HepG2 (cell line): ENCODE results near the gene ZBTB7B. TPM values are rescaled to one million over a fixed set of nuclear protein-coding genes. Genes with fewer than 3 reads are reported as not detected.

Experiments used
- EZH2 ChIP-seq: conservative IDR thresholded peaks from 2 replicates; pipeline ENCODE4 v1.6.1; 2012; ENCODE audit warnings: mild to moderate bottlenecking, low read depth, low read length, moderate library complexity
- JUN ChIP-seq: sonication (generic); formaldehyde crosslinking; IDR thresholded peaks from 2 replicates; pipeline ENCODE4 v1.4.0; 2020; ENCODE audit warnings: mild to moderate bottlenecking, missing genetic modification reagents
- NFYB ChIP-seq: sonication (generic); formaldehyde crosslinking; IDR thresholded peaks from 2 replicates; pipeline ENCODE4 v1.4.0; 2020; ENCODE audit warnings: missing genetic modification reagents
- POLR2AphosphoS2 ChIP-seq: IDR thresholded peaks from 2 replicates; pipeline ENCODE4 v1.6.1; 2011; ENCODE audit warnings: low read depth, low read length, improper control_type of control experiment
- PRDM4 ChIP-seq: sonication (generic); formaldehyde crosslinking; IDR thresholded peaks from 2 replicates; pipeline ENCODE4 v1.9.0; 2021; ENCODE audit warnings: missing genetic modification reagents, borderline replicate concordance
- THAP8 ChIP-seq: sonication (generic); formaldehyde crosslinking; IDR thresholded peaks from 2 replicates; pipeline ENCODE4 v1.5.1; 2020; ENCODE audit warnings: missing genetic modification reagents, mild to moderate bottlenecking, borderline replicate concordance
- ZNF574 ChIP-seq: sonication (generic); formaldehyde crosslinking; IDR thresholded peaks from 2 replicates; pipeline ENCODE4 v1.4.0; 2020; ENCODE audit warnings: missing genetic modification reagents
- polyA plus RNA-seq, 8 experiments: library from polyadenylated mRNA; depleted of rRNA in 3 of 8; stranded (reverse) in 7 of 8; unstranded in 1 of 8; fragments of >200 nt; fragmentation: Illumina TruSeq in 4 of 8; extraction: Trizol in 4 of 8; gene quantifications; 2 replicates each; pipeline versions ENCODE4 v1.2.1 to v1.2.3, GENCODE V29; 2011 to 2016; ENCODE audit warnings: low read depth in 4 of 8, missing spikeins in 1 of 8, mixed read lengths in 1 of 8; ENCODE audit not compliant: insufficient read depth in 1 of 8
- total RNA-seq, 5 experiments: library from RNA; depleted of rRNA; stranded (reverse); fragments of >200 nt; fragmentation: Illumina TruSeq; extraction: Trizol; gene quantifications; 2 replicates each; pipeline ENCODE4 v1.2.3, GENCODE V29; 2016; ENCODE audit warnings: low read depth in 1 of 5
- TF ChIP-seq, protein P1 (sequence below): sonication (generic); formaldehyde crosslinking; IDR thresholded peaks from 2 replicates; pipeline ENCODE4 v1.8.0; 2022; ENCODE audit warnings: missing genetic modification reagents, mild to moderate bottlenecking, inconsistent platforms, borderline replicate concordance
- TF ChIP-seq, protein P2 (sequence below): sonication (generic); formaldehyde crosslinking; IDR thresholded peaks from 2 replicates; pipeline ENCODE4 v1.5.1; 2020; ENCODE audit warnings: mild to moderate bottlenecking, missing genetic modification reagents, moderate library complexity
- TF ChIP-seq, protein P3 (sequence below): sonication (generic); formaldehyde crosslinking; IDR thresholded peaks from 2 replicates; pipeline ENCODE4 v1.4.0; 2020; ENCODE audit warnings: mild to moderate bottlenecking, missing genetic modification reagents

The ZBTB7B gene
- total and polyA plus RNA-seq, 2 of the 13 experiments (the other 11 are each of a cell fraction or from before 2014, with no cell fraction given): 15.5 to 17.5 TPM

DNA sequence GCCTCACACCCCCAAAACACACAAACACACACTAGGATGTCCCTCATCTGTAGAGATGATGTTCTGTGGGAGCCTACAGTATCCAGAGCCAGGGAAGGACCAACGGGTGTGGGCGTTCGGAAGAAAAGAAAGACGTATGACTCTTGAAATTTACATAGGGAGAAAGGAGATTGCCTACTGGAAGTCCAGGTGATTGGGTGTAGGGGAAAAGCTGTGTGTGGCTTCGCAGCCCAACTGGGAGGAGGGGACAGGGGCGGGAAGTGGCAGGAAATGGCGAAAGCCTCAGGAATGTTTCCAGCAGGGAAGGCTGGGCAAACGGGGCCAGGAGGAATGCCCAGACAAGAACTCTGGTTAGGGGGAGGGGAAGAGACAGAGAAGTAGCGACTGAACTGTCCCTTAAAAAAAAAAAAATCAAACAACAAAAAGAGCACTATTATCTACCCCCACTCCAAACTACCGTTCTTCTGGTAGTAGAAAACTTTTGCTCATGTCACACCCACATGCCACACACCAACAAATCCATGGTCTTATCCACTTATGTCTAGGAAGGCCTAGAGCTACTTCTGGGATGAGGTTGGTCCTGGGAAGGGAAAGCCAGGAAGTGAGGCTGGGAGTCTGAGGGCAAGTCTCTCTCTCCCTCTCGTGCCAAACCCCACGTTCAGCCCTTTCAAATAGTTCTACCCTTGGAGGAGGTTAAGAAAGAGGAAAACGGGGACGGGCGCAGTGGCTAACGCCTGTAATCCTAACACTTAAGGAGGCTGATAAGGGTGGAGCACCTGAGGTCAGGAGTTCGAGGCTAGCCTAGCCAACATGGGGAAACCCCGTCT, 29.9 kb upstream of the ZBTB7B start (continued):
- TF ChIP-seq NFYB (CRISPR knock-in tag) (no peak), POLR2AphosphoS2 (no peak), THAP8 (CRISPR knock-in tag) (no peak), JUN (CRISPR knock-in tag) (no peak), PRDM4 (CRISPR knock-in tag) (no peak), ZNF574 (CRISPR knock-in tag) (peak; percentile 77), EZH2 (no peak)
- TF ChIP-seq, protein P1, sequence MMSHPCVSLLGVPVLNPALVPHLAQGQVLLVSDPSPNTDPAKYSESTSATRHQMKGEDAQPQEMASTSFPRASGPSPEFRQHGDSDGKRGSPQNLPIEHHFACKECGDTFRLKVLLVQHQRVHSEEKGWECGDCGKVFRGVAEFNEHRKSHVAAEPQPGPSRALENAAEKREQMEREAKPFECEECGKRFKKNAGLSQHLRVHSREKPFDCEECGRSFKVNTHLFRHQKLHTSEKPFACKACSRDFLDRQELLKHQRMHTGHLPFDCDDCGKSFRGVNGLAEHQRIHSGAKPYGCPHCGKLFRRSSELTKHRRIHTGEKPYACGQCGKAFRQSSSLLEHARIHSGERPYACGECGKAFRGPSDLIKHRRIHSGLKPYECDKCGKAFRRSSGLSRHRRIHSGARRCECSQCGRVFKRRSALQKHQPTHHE: no peak
- TF ChIP-seq, protein P2, sequence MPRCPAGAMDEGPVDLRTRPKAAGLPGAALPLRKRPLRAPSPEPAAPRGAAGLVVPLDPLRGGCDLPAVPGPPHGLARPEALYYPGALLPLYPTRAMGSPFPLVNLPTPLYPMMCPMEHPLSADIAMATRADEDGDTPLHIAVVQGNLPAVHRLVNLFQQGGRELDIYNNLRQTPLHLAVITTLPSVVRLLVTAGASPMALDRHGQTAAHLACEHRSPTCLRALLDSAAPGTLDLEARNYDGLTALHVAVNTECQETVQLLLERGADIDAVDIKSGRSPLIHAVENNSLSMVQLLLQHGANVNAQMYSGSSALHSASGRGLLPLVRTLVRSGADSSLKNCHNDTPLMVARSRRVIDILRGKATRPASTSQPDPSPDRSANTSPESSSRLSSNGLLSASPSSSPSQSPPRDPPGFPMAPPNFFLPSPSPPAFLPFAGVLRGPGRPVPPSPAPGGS (CRISPR knock-in tag): 0 out of 2 replicates have a peak, but pooled peaks have one; percentile 6
- TF ChIP-seq, protein P3, sequence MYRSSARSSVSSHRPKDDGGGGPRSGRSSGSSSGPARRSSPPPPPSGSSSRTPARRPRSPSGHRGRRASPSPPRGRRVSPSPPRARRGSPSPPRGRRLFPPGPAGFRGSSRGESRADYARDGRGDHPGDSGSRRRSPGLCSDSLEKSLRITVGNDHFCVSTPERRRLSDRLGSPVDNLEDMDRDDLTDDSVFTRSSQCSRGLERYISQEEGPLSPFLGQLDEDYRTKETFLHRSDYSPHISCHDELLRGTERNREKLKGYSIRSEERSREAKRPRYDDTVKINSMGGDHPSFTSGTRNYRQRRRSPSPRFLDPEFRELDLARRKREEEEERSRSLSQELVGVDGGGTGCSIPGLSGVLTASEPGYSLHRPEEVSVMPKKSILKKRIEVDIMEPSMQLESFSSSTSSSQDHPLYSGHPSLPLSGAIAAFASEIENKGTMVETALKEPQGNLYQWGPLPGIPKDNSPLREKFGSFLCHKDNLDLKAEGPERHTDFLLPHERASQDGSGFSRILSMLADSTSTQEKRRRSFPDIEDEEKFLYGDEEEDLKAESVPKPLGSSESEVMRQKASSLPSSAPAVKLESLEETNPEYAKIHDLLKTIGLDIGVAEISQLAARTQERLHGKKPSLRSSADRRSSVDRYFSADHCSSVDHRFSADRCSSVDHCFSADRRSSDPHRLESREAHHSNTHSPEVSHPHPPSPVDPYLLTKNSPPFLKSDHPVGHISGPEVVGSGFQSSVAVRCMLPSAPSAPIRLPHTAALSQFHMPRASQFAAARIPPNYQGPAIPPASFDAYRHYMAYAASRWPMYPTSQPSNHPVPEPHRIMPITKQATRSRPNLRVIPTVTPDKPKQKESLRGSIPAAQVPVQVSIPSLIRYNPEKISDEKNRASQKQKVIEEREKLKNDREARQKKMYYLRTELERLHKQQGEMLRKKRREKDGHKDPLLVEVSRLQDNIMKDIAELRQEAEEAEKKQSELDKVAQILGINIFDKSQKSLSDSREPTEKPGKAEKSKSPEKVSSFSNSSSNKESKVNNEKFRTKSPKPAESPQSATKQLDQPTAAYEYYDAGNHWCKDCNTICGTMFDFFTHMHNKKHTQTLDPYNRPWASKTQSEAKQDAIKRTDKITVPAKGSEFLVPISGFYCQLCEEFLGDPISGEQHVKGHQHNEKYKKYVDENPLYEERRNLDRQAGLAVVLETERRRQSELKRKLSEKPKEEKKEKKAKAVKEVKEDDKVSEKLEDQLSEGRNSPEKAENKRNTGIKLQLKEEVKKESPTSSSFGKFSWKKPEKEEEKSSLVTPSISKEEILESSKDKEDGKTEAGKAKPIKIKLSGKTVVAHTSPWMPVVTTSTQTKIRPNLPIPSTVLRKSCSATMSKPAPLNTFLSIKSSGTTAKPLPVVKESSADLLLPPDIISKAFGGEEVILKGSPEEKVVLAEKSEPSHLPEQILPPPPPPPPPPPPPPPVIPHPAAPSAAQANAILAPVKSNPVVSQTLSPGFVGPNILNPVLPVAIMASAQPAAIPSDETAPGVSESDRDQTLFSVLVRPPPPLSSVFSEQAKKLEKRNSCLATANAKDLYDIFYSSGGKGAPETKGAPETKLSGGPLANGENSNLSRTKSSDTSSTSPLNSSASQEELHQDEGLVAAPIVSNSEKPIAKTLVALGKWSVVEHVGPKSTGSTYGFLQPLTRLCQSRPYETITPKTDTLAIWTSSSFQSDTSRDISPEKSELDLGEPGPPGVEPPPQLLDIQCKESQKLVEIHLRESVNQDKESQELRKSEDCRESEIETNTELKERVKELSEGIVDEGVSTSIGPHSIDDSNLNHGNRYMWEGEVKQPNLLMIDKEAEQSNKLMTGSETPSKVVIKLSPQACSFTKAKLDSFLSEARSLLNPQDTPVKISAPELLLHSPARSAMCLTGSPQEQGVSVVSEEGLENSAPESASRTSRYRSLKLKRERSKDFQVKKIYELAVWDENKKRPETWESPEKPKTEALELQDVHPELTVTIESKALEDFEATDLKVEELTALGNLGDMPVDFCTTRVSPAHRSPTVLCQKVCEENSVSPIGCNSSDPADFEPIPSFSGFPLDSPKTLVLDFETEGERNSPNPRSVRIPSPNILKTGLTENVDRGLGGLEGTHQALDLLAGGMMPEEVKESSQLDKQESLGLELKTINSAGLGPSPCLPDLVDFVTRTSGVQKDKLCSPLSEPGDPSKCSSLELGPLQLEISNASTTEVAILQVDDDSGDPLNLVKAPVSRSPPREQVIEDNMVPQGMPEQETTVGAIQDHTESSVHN (CRISPR knock-in tag): 0 out of 2 replicates have a peak, but pooled peaks have one; percentile 41
